AG04449 (cell line): ENCODE data around the gene ANKS1B.

ENCODE experiments used
- CTCF ChIA-PET: fragments of 350-600 bp; formaldehyde crosslinking; extraction: SDS; loops from one replicate; lab custom pipeline; 2021; ENCODE audit warnings: antibody characterized with exemption; lab: Yijun Ruan, JAX
- POLR2A ChIA-PET: fragments of 400-600, 350-600 bp; formaldehyde crosslinking; extraction: SDS; loops from one replicate; lab custom pipeline; 2020; ENCODE audit warnings: antibody characterized with exemption, inconsistent platforms; lab: Yijun Ruan, JAX
- DNase-seq: peaks from one replicate; pipeline ENCODE4 v3.0.0-alpha.2; 2010; ENCODE audit warnings: low read depth, low spot score
- H3K4me3 ChIP-seq: 2 replicates; pipeline ENCODE4 v1.5.1; 2011; ENCODE audit warnings: low read depth, mild to moderate bottlenecking, control low read depth, low read length
- CTCF ChIP-seq: IDR thresholded peaks from one replicate; pipeline ENCODE4 v1.5.1; 2011; ENCODE audit warnings: mild to moderate bottlenecking, moderate library complexity, low read length, control low read depth, inconsistent platforms; ENCODE audit not compliant: insufficient read depth; ENCODE audit errors: missing control alignments

ANKS1B gene

GRCh38 chr12:98980508-98980907 lies 1004.2 kb downstream of the ANKS1B start:
- ChIA-PET CTCF (no interaction called here), POLR2A (no interaction called here)
- no peak overlapping the region for H3K4me3 ChIP-seq
- no peak for DNase-seq
- no peak for TF ChIP-seq CTCF

GRCh38 chr12:98977186-98977585 lies 1007.5 kb downstream of the ANKS1B start:
- POLR2A ChIA-PET = no interaction called here
- no peak for TF ChIP-seq CTCF
- CTCF ChIA-PET = interaction anchor here (0.9 kb wide), 1 partner anchor 31 kb away, joined by 3 read pairs; no protein-coding TSS in a partner anchor

DNA sequence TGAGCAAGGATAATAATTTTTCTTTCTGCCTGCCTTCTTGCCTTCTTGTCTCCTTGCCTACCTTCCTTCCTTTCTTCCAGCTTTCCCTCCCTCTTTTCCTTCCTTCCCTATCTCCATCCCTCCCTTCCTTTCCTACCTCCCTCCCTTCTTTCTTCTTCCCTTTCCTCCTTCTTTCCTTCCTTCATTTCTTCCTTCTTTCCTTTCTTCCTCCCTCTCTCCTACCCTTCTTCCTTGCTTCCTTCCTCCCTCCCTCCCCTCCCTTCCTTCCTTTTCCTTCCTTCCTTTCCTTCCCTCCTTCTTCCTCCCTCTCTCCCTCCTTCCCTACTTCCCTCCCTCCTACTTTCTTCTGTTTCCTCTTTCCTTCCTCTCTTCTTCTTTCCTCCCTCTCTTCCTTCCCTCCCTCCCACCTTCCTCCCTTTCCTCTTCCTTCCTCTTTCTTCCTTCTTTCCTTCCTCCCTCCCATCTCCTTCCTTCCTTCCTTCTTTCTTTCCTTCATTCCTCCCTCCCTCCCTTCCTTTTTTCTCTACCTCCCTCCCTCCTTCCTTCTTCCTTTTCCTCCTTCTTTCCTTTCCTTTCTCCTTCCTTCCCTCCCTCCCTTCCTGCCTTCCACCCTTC lies 1009.9 kb downstream of the ANKS1B start:
- CTCF ChIA-PET = interaction anchor here (0.9 kb wide), 1 partner anchor 19 kb away, joined by 3 read pairs; no protein-coding TSS in a partner anchor
- POLR2A ChIA-PET = no interaction called here
- no peak for TF ChIP-seq CTCF

More at GRCh38 chr12:98977186-98977585, 1007.5 kb downstream of the ANKS1B start:
- DNase-seq = no peak
- H3K4me3 ChIP-seq = no peak overlapping the region

DNA sequence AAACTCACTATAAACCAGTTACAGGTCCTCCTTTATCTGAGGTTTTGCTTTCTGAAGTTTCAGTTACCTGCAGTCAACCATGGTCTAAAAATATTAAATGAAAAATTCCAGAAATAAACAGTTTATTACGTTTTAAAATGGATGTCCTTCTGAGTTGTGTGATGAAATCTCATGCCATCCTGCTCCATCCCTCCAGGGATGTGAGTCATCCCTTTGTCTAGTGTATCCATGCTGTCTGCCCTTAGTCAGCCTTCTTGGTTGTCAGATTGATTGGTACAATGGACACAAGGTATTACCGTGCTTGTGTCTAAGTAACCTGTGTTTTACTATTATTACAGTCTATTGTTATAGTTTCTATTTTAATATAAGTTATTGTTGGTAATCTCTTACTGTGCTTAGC lies 1011.3 kb downstream of the ANKS1B start:
- H3K4me3 ChIP-seq = no peak overlapping the region
- no peak for DNase-seq
- ChIA-PET POLR2A (no interaction called here), CTCF (no interaction called here)
- no peak for TF ChIP-seq CTCF

More for the DNA sequence above, 1009.9 kb downstream of the ANKS1B start:
- no peak overlapping the region for H3K4me3 ChIP-seq
- DNase-seq = no peak

DNA sequence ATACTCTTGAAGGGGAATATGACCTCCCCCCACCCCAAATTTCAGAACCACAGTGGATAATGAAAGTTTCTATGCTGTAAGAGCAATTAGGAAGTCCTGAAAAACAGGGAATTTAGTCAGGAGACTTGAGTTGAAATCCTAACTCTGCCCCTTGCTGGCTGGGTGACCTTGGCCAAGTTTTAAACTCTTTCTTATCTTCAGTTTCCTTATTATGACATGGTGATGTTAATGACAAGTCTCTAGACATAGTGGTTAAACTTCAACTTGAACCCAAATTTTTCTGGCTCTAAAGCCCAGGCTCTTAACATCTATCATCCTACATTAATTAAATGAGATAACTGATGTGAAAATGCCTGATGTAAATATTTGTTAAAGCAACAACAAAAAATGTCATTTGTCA lies 1013.8 kb downstream of the ANKS1B start:
- no peak for DNase-seq
- CTCF ChIA-PET = no interaction called here
- no peak for TF ChIP-seq CTCF
- no peak overlapping the region for H3K4me3 ChIP-seq
- POLR2A ChIA-PET = no interaction called here

GRCh38 chr12:98970210-98970609 lies 1014.5 kb downstream of the ANKS1B start:
- no peak overlapping the region for H3K4me3 ChIP-seq
- ChIA-PET CTCF (no interaction called here), POLR2A (no interaction called here)
- TF ChIP-seq CTCF = no peak
- no peak for DNase-seq
